Measurements from ENCODE around the gene DNMT1.

DNA sequence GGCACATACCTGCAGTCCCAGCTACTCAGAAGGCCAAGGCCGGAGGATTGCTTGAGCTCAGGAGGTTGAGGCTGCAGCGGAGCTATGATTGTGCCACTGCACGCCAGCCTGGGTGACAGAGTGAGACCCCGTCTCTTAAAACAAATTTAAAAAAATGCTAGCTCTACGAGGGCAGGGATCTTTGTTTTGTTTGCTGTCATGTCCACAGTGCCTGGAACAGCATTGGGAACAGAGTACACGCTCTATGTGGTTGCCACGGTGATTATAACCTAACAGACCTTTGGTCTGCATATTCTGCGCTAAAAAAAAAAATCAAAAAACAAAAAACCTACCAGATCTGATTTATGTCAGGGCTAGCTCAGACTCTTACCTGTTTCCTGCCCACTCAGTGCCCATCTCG, 110.8 kb downstream of the DNMT1 start:
- TF ChIP-seq EP300 (IDR thresholded peaks at IDR 0.05) (no peak), POLR2A (IDR thresholded peaks at IDR 0.05) (no peak)
- TF ChIP-seq, protein P1, sequence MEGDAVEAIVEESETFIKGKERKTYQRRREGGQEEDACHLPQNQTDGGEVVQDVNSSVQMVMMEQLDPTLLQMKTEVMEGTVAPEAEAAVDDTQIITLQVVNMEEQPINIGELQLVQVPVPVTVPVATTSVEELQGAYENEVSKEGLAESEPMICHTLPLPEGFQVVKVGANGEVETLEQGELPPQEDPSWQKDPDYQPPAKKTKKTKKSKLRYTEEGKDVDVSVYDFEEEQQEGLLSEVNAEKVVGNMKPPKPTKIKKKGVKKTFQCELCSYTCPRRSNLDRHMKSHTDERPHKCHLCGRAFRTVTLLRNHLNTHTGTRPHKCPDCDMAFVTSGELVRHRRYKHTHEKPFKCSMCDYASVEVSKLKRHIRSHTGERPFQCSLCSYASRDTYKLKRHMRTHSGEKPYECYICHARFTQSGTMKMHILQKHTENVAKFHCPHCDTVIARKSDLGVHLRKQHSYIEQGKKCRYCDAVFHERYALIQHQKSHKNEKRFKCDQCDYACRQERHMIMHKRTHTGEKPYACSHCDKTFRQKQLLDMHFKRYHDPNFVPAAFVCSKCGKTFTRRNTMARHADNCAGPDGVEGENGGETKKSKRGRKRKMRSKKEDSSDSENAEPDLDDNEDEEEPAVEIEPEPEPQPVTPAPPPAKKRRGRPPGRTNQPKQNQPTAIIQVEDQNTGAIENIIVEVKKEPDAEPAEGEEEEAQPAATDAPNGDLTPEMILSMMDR (IDR thresholded peaks at IDR 0.05) = no peak
